IMR-90 (cell line): ENCODE measurements around the gene COQ6. TPM values are rescaled to one million over a fixed set of nuclear protein-coding genes. Genes with fewer than 3 reads are reported as not detected.
A peak's percentile ranks its signal among the peaks of the same experiment; 100 is the strongest.

ENCODE experiments used
- ATAC-seq: fragments of 200-7000 bp; cut with Tn5 transposase; 2 replicates; pipeline ENCODE4 v1.9.1; 2020; ENCODE audit warnings: low read depth, mild to moderate bottlenecking, moderate library complexity
- Bru-seq: library from RNA; stranded (reverse); fragments of 400-500 nt; gene quantifications from one replicate; lab custom pipeline; 2021; lab: Mats Ljungman, UMichigan
- BruChase-seq, 2 experiments: library from RNA; stranded (reverse); fragments of 400-500 nt; gene quantifications; one replicate each; lab custom pipeline; 2021; lab: Mats Ljungman, UMichigan
- BruUV-seq: library from RNA; stranded (reverse); fragments of 400-500 nt; replicated peaks from 2 replicates; lab custom pipeline; 2021; lab: Mats Ljungman, UMichigan
- CTCF ChIA-PET: fragments of 300-600 bp; formaldehyde crosslinking; extraction: SDS; loops from one replicate; lab custom pipeline; 2021; ENCODE audit warnings: antibody characterized with exemption; lab: Yijun Ruan, JAX
- POLR2A ChIA-PET: fragments of 300-600 bp; sonication (Branson Sonifier 250); formaldehyde crosslinking; loops from one replicate; lab custom pipeline; 2022; ENCODE audit warnings: antibody characterized with exemption; ENCODE audit not compliant: unreplicated experiment; lab: Charles Lee
- DNase-seq: peaks from one replicate; pipeline ENCODE4 v3.0.0; 2013
- H2AFZ ChIP-seq: replicated peaks from 2 replicates; pipeline ENCODE3; 2013; ENCODE audit warnings: low read length, mild to moderate bottlenecking; ENCODE audit not compliant: poor library complexity
- H2AK5ac ChIP-seq: 2 replicates; pipeline ENCODE4 v1.6.1; 2013; ENCODE audit warnings: low read depth, low read length, inconsistent platforms
- H2AK9ac ChIP-seq: replicated peaks from 2 replicates; pipeline ENCODE3; 2013; ENCODE audit warnings: mild to moderate bottlenecking, low read depth, low read length, moderate library complexity; ENCODE audit not compliant: poor library complexity
- H2BK120ac ChIP-seq: 2 replicates; pipeline ENCODE4 v1.6.1; 2013; ENCODE audit warnings: low read depth, low read length, inconsistent platforms
- H2BK15ac ChIP-seq: 3 replicates; pipeline ENCODE4 v1.6.1; 2013; ENCODE audit warnings: low read depth, low read length, inconsistent platforms
- H2BK20ac ChIP-seq: 2 replicates; pipeline ENCODE4 v1.6.1; 2013; ENCODE audit warnings: low read depth, mild to moderate bottlenecking, inconsistent platforms, low read length, moderate library complexity
- H2BK5ac ChIP-seq: 2 replicates; pipeline ENCODE4 v1.6.1; 2013; ENCODE audit warnings: mild to moderate bottlenecking, low read depth, low read length, inconsistent platforms; ENCODE audit not compliant: poor library complexity, severe bottlenecking
- H3K14ac ChIP-seq: replicated peaks from 2 replicates; pipeline ENCODE4 v1.6.1; 2013; ENCODE audit warnings: low read depth, low read length, inconsistent platforms
- H3K18ac ChIP-seq: 2 replicates; pipeline ENCODE4 v1.6.1; 2013; ENCODE audit warnings: low read depth, low read length, control low read depth
- H3K23ac ChIP-seq: 2 replicates; pipeline ENCODE4 v1.6.1; 2013; ENCODE audit warnings: low read depth, low read length, inconsistent platforms
- H3K27ac ChIP-seq: 2 replicates; pipeline ENCODE4 v1.5.1; 2013; ENCODE audit warnings: mild to moderate bottlenecking, control low read depth, low read length; ENCODE audit not compliant: insufficient read depth
- H3K27me3 ChIP-seq: 2 replicates; pipeline ENCODE4 v1.6.1; 2013; ENCODE audit warnings: low read length; ENCODE audit not compliant: control insufficient read depth, insufficient read depth
- H3K36me3 ChIP-seq: 2 replicates; pipeline ENCODE4 v1.6.1; 2013; ENCODE audit warnings: low read length, mixed read lengths; ENCODE audit not compliant: control insufficient read depth, insufficient read depth
- H3K4ac ChIP-seq: 2 replicates; pipeline ENCODE4 v1.6.1; 2013; ENCODE audit warnings: low read depth, low read length, inconsistent platforms
- H3K4me1 ChIP-seq: 2 replicates; pipeline ENCODE4 v1.6.1; 2013; ENCODE audit warnings: low read length, mixed read lengths; ENCODE audit not compliant: control insufficient read depth, insufficient read depth
- H3K4me2 ChIP-seq: 2 replicates; pipeline ENCODE4 v1.6.1; 2013; ENCODE audit warnings: low read depth, mild to moderate bottlenecking, control low read depth, low read length, moderate library complexity
- H3K4me3 ChIP-seq: 2 replicates; pipeline ENCODE4 v1.5.1; 2013; ENCODE audit warnings: low read depth, mild to moderate bottlenecking, control low read depth, low read length, moderate library complexity; ENCODE audit not compliant: insufficient read depth
- H3K56ac ChIP-seq: 2 replicates; pipeline ENCODE4 v1.6.1; 2013; ENCODE audit warnings: low read length, inconsistent platforms; ENCODE audit not compliant: insufficient read depth; ENCODE audit errors: extremely low read depth
- H3K79me1 ChIP-seq, 2 experiments: 2 replicates each; pipeline ENCODE4 v1.6.1; 2013; ENCODE audit warnings: low read length in 2 of 2, inconsistent platforms in 1 of 2, low read depth in 1 of 2
- H3K9ac ChIP-seq: 2 replicates; pipeline ENCODE4 v1.6.1; 2013; ENCODE audit warnings: low read depth, low read length, control low read depth
- H3K9me1 ChIP-seq: 2 replicates; pipeline ENCODE4 v1.6.1; 2013; ENCODE audit warnings: low read length, inconsistent platforms; ENCODE audit not compliant: insufficient read depth
- H3K9me3 ChIP-seq: 2 replicates; pipeline ENCODE4 v1.6.1; 2013; ENCODE audit warnings: low read length; ENCODE audit not compliant: control insufficient read depth, insufficient read depth
- H4K20me1 ChIP-seq: 2 replicates; pipeline ENCODE4 v1.6.1; 2013; ENCODE audit warnings: low read length, inconsistent platforms; ENCODE audit not compliant: insufficient read depth
- H4K5ac ChIP-seq: 2 replicates; pipeline ENCODE4 v1.6.1; 2013; ENCODE audit warnings: mild to moderate bottlenecking, low read depth, low read length, control low read depth
- H4K8ac ChIP-seq, 2 experiments: 2 replicates each; pipeline ENCODE4 v1.6.1; 2013; ENCODE audit warnings: low read depth in 2 of 2, low read length in 2 of 2, control low read depth in 1 of 2, inconsistent platforms in 1 of 2
- H4K91ac ChIP-seq: 2 replicates; pipeline ENCODE4 v1.6.1; 2013; ENCODE audit warnings: low read depth, low read length, inconsistent platforms; ENCODE audit not compliant: insufficient read depth
- BHLHE40 ChIP-seq: fragments of 150-350 bp; IDR thresholded peaks from 2 replicates; pipeline ENCODE4 v1.6.1; 2016; ENCODE audit warnings: mild to moderate bottlenecking, low read depth, low read length
- CTCF ChIP-seq: conservative IDR thresholded peaks from 2 replicates; pipeline ENCODE4 v1.5.1; 2012; ENCODE audit warnings: mild to moderate bottlenecking, low read depth, low read length, improper control_type of control experiment
- ELK1 ChIP-seq: fragments of 150-350 bp; IDR thresholded peaks from 2 replicates; pipeline ENCODE4 v1.6.1; 2016; ENCODE audit warnings: low read depth, mild to moderate bottlenecking, low read length, moderate library complexity, borderline replicate concordance
- MAFK ChIP-seq: IDR thresholded peaks from 2 replicates; pipeline ENCODE4 v1.6.1; 2012; ENCODE audit warnings: low read depth, low read length, improper control_type of control experiment
- MXI1 ChIP-seq: IDR thresholded peaks from 2 replicates; pipeline ENCODE4 v1.6.1; 2012; ENCODE audit warnings: low read depth, mild to moderate bottlenecking, low read length, moderate library complexity, borderline replicate concordance
- NFE2L2 ChIP-seq: fragments of 150-350 bp; IDR thresholded peaks from 2 replicates; pipeline ENCODE4 v1.6.1; 2016; ENCODE audit warnings: low read depth, mild to moderate bottlenecking, low read length
- POLR2A ChIP-seq: IDR thresholded peaks from 2 replicates; pipeline ENCODE4 v1.6.1; 2012; ENCODE audit warnings: mild to moderate bottlenecking, low read depth, low read length
- RFX5 ChIP-seq: IDR thresholded peaks from 2 replicates; pipeline ENCODE4 v1.8.0; 2012; ENCODE audit warnings: low read depth, mild to moderate bottlenecking, low read length, moderate library complexity
- USF2 ChIP-seq: fragments of 150-350 bp; IDR thresholded peaks from 2 replicates; pipeline ENCODE4 v1.6.1; 2017; ENCODE audit warnings: mild to moderate bottlenecking, antibody characterized with exemption, low read length, low read depth
- WGBS, 2 experiments: methylation state at CpG; one replicate each; pipeline versions ENCODE4 v1.1.5 to v1.1.7; 2013; ENCODE audit warnings: missing lambda C conversion rate in 2 of 2; ENCODE audit not compliant: insufficient read length in 1 of 2; ENCODE audit errors: extremely low coverage in 2 of 2; 5-methylcytosine and 5-hydroxymethylcytosine counted together
- dilution Hi-C: fragments of 300-500 bp; cut with HindIII; formaldehyde crosslinking; loops from one replicate; pipeline ENCODE4 v1.14.3; 2018; ENCODE audit warnings: low sequenced_read_pairs; ENCODE audit not compliant: unreplicated experiment
- in situ Hi-C: fragments of 300-500 bp; cut with MboI; formaldehyde crosslinking; loops from 3 replicates; pipeline ENCODE4 v1.14.3; 2019; ENCODE audit warnings: low sequenced_read_pairs, inconsistent platforms, mixed read lengths
- intact Hi-C: fragments of 100-400 bp; cut with micrococcal nuclease; formaldehyde crosslinking; loops from 2 replicates; pipeline ENCODE4 v1.10.0; 2022
- long read RNA-seq: library from polyadenylated mRNA; unstranded; transcript quantifications from one replicate; pipeline ENCODE4 v2.0.0, GENCODE V29; 2021; ENCODE audit not compliant: unreplicated experiment
- polyA plus RNA-seq, 3 experiments: library from polyadenylated mRNA; depleted of rRNA; stranded (reverse); fragments of >200 nt; gene quantifications; 2 replicates each; pipeline ENCODE4 v1.2.3, GENCODE V29; 2012; ENCODE audit warnings: low replicate concordance in 1 of 3
- total RNA-seq: library from RNA; depleted of rRNA; stranded (reverse); fragments of >200 nt; gene quantifications from 2 replicates; pipeline ENCODE4 v1.2.3, GENCODE V29; 2012; rRNA removed

COQ6 gene
- total RNA-seq (16.1 and 21.0 TPM in 2 replicates), polyA plus RNA-seq (2012; rRNA removed) (25.7 and 28.6 TPM in 2 replicates), Bru-seq, nascent RNA (percentile 57 among the genes with signal in this experiment), BruChase-seq, experiment 1, labeled RNA remaining after a 6-hour chase (percentile 66 among the genes with signal in this experiment), BruChase-seq, experiment 2, labeled RNA remaining after a 2-hour chase (percentile 58 among the genes with signal in this experiment)
- polyA plus RNA-seq (2012; cell fraction: cytosol; rRNA removed) = 23.9 and 26.4 TPM in 2 replicates
- polyA plus RNA-seq (2012; cell fraction: nucleus; rRNA removed; ENCODE audit: low replicate concordance) = 61.0 and 73.9 TPM in 2 replicates
- long read RNA-seq, transcript COQ6-201 (12 exons, 2,118 nt) = major isoform, 31 of 50 reads
- long read RNA-seq, partial matches to known transcripts = 6 of 50 reads
- long read RNA-seq, other reads (novel, unspliced or antisense) = 13 of 50 reads

- H3K79me1 ChIP-seq = peaks cover 17 to 26% of the 10 kb centered on the region in 2 experiments
- ATAC-seq (peak; percentile 99), DNase-seq (peak; percentile 96)
- peak within 1 kb of the TSS; percentile 36 for H3K14ac ChIP-seq
- peaks cover 10% of the 10 kb centered on the region for H3K36me3 ChIP-seq
- H3K56ac ChIP-seq = peak within 1 kb of the TSS; percentile 38; the same call in 1 of the 2 replicates
- H4K5ac ChIP-seq = peak within 1 kb of the TSS; percentile 15; the same call in 1 of the 2 replicates
- peak within 1 kb of the TSS; percentile 60; the same call in 1 of the 2 replicates for H3K23ac ChIP-seq
- ChIA-PET POLR2A (no interaction called here), CTCF (no interaction called here)
- peak within 1 kb of the TSS; percentile 68 for H3K27ac ChIP-seq
- H2BK15ac ChIP-seq = 0 out of 3 replicates have a peak within 1 kb of the TSS, but pooled peaks have one; percentile 9
- H4K91ac ChIP-seq = peak within 1 kb of the TSS; percentile 49
- TSS peak; percentile 61 for BruUV-seq
- peak within 1 kb of the TSS; percentile 72; the same call in 1 of the 2 replicates for H2AK5ac ChIP-seq
- no peak for TF ChIP-seq USF2
- TF ChIP-seq MXI1 = peak; percentile 76
- TF ChIP-seq RFX5 = peak; percentile 55; the same call in 1 of the 2 replicates
- TF ChIP-seq MAFK = no peak
- peak; percentile 3; the same call in 1 of the 2 replicates for TF ChIP-seq BHLHE40
- TF ChIP-seq POLR2A = peak; percentile 93
- TF ChIP-seq CTCF = peak; percentile 27; the same call in 1 of the 2 replicates
- no peak for TF ChIP-seq ELK1
- no peak for TF ChIP-seq NFE2L2
- H2BK20ac ChIP-seq = no peak within 1 kb of the TSS
- dilution Hi-C loops (no loop called here), in situ Hi-C loops (no loop called here), intact Hi-C loops (loop anchor here (2.0 kb wide), 1 partner anchor 69 kb away; the partner anchor contains the start of genes BBOF1 and ENTPD5)
- peak within 1 kb of the TSS; percentile 83 to 91 for H4K8ac ChIP-seq
- peak within 1 kb of the TSS; percentile 54 for H2BK5ac ChIP-seq
- WGBS, 2 experiments = 0% methylated on average over 42 of the region's 70 CpGs; no CpG with 5 or more reads in 1 of the 2 experiments
- peak within 1 kb of the TSS; percentile 97 for H2AFZ ChIP-seq
- no peaks in the 10 kb centered on the region for H4K20me1 ChIP-seq
- H2BK120ac ChIP-seq = 0 out of 2 replicates have a peak within 1 kb of the TSS, but pooled peaks have one; percentile 33
- no peak within 1 kb of the TSS for H3K18ac ChIP-seq
- H3K27me3 ChIP-seq = no peaks in the 10 kb centered on the region
- H3K9me1 ChIP-seq = peaks cover 2% of the 10 kb centered on the region; the same call in 1 of the 2 replicates
- peak within 1 kb of the TSS; percentile 81 for H2AK9ac ChIP-seq
- H3K4me3 ChIP-seq = peak within 1 kb of the TSS; percentile 71
- H3K4me2 ChIP-seq = peak within 1 kb of the TSS; percentile 74
- H3K9ac ChIP-seq = peak within 1 kb of the TSS; percentile 75
- H3K4ac ChIP-seq = peak within 1 kb of the TSS; percentile 86
- no peaks in the 10 kb centered on the region for H3K9me3 ChIP-seq
- no peaks in the 10 kb centered on the region; the same call in 1 of the 2 replicates for H3K4me1 ChIP-seq
Observed at GRCh38 chr14:73949752-73950734, at the start of gene COQ6, which contains the start of gene FAM161B. Gene COQ6, plus strand, starts transcription at chr14:73950302. Its CDS starts 31 bp downstream, at chr14:73950333. Gene FAM161B, minus strand, starts transcription at chr14:73950094. Its CDS starts 68 bp downstream, at chr14:73950026.
